Astrocyte of the spinal cord (primary cell): ENCODE results near the gene CYP21A2.

ENCODE experiments used
- DNase-seq: peaks from one replicate; pipeline ENCODE4 v3.0.0; 2011; ENCODE audit warnings: low read depth, low spot score
- H3K4me3 ChIP-seq: 2 replicates; pipeline ENCODE4 v1.5.1; 2011; ENCODE audit warnings: low read depth, mild to moderate bottlenecking, low read length, moderate library complexity
- CTCF ChIP-seq: IDR thresholded peaks from 2 replicates; pipeline ENCODE4 v1.5.1; 2012; ENCODE audit warnings: low read depth, mild to moderate bottlenecking, low read length, inconsistent platforms
- in situ Hi-C: cut with HindIII; loops from 2 replicates; pipeline ENCODE4 v1.10.0; 2017; ENCODE audit warnings: low sequenced_read_pairs

The CYP21A2 gene

GRCh38 chr6:32073613-32074012 is 35.4 kb downstream of the CYP21A2 start:
- H3K4me3 ChIP-seq, result no peak overlapping the region
- DNase-seq, result no peak
- in situ Hi-C loops, result no loop called here
- no peak for TF ChIP-seq CTCF

GRCh38 chr6:32074996-32075532 is 36.8 kb downstream of the CYP21A2 start:
- in situ Hi-C loops, result no loop called here
- TF ChIP-seq CTCF, result no peak
- no peak for DNase-seq
- H3K4me3 ChIP-seq, result no peak overlapping the region

GRCh38 chr6:32075781-32076180 is 37.6 kb downstream of the CYP21A2 start:
- in situ Hi-C loops, result no loop called here
- TF ChIP-seq CTCF, result no peak
- H3K4me3 ChIP-seq, result no peak overlapping the region
- DNase-seq, result no peak

- no peak for TF ChIP-seq CTCF
- in situ Hi-C loops, result no loop called here
- no peak overlapping the region for H3K4me3 ChIP-seq
- peak; percentile 55 for DNase-seq
Measured at GRCh38 chr6:32076321-32076809, 38.1 kb downstream of the CYP21A2 start.

GRCh38 chr6:32079566-32080290 is 41.5 kb downstream of the CYP21A2 start:
- TF ChIP-seq CTCF, result no peak
- no peak for DNase-seq
- no peak overlapping the region for H3K4me3 ChIP-seq
- in situ Hi-C loops, result no loop called here

GRCh38 chr6:32081168-32081990 is 43.2 kb downstream of the CYP21A2 start:
- peak; percentile 83 for DNase-seq
- TF ChIP-seq CTCF, result no peak
- in situ Hi-C loops, result no loop called here
- H3K4me3 ChIP-seq, result no peak overlapping the region
